HG02571 (cell line): ENCODE measurements around the gene PRRG4.
"Not testable (repeated sequence)": the region's sequence is repeated elsewhere in the genome, so short reads cannot be mapped to it uniquely, and the experiment has no call there.

Experiments
- ATAC-seq: cut with Tn5 transposase; IDR thresholded peaks from one replicate; pipeline ENCODE4 v1.9.1; 2021; ENCODE audit warnings: mild to moderate bottlenecking, moderate library complexity; ENCODE audit not compliant: unreplicated experiment

The PRRG4 gene

DNA sequence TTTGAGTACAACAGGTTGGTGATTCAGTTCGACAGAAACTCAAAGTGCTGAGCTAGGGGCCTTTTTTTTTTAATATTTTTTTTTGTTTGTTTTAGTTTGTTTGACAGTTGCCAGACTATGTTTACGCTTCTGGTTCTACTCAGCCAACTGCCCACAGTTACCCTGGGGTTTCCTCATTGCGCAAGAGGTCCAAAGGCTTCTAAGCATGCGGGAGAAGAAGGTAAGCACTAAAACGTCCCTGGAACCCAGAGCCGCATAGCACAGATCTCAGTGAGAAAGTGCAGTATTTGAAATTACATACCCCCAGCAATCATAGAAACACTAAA is 649 bp downstream of the PRRG4 start:
- ATAC-seq = peak; percentile 8

DNA sequence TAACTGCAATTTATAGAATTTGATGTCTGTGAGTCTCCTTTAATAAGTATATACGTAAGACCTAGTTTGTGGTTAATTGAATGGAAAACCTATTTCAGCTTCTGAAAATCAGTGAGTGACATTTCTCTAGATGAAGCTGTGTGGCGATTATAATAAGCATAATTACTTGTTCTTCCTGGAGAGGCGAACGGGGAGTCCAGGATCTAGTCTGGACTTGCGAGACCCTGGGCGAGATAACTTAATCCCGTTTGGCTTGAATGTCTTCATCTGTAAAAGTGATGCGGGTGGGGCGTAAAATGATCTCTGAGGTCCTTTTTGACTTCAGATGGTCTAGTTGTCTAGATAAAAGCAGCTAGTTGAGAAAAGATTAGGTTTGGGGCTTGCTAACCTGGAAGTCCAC is 1.1 kb downstream of the PRRG4 start:
- no peak for ATAC-seq

DNA sequence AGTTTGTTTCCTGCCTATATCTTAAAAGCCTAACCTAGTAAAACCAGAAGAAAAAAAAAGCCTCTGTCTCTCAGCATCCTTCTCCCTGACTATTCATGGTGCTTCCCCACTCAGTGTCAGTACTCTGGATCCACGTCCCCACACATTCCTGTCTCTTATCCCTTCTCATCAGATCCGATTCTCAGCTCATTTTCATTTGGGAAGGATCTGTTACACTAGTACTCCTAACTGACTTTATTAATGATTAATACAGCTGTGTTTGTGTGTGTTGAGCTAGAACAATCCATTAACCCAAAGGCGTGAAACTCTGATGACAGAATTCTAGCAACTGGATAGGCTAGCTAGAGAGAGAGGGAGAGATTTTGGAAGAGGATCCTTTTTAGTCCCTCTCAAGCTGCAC is 1.5 kb downstream of the PRRG4 start:
- no peak for ATAC-seq

DNA sequence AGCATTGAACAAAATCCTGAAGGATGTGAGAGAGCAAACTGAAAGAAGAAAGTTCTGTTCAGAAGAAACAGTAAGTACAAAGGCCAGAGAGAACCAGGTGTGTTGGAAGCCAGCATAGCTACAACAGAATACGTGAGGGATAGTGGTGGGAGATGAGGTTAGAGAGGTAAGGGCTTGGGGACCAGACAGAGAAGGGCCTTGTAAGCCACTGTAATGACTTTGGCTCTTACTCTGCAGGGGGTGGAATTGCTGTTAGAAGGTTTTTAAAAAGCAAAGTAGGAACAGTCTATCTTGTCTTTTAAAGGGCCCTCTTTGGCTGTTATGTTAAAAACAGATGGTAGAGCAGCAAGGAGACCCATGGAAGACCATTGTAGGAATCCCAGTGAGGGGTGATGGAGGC is 4.2 kb downstream of the PRRG4 start:
- no peak for ATAC-seq

DNA sequence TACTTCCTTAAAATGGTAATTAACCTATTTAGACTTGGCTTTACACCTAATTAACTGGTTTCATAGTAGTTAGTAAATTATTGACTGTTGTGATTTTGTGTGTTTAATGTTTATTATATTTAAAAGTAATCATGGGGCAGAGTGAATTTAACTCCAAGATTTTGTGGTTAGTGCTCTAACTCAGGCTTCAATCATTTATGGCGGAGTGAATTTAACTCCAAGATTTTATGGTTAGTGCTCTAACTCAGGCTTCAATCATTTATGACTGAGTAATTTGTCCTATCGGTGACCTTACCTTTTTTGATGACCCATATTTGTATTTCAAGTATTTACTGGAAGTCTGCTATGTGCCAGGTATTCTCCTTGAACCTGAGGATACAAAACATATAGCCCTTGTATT is 7.2 kb downstream of the PRRG4 start:
- ATAC-seq = no peak

DNA sequence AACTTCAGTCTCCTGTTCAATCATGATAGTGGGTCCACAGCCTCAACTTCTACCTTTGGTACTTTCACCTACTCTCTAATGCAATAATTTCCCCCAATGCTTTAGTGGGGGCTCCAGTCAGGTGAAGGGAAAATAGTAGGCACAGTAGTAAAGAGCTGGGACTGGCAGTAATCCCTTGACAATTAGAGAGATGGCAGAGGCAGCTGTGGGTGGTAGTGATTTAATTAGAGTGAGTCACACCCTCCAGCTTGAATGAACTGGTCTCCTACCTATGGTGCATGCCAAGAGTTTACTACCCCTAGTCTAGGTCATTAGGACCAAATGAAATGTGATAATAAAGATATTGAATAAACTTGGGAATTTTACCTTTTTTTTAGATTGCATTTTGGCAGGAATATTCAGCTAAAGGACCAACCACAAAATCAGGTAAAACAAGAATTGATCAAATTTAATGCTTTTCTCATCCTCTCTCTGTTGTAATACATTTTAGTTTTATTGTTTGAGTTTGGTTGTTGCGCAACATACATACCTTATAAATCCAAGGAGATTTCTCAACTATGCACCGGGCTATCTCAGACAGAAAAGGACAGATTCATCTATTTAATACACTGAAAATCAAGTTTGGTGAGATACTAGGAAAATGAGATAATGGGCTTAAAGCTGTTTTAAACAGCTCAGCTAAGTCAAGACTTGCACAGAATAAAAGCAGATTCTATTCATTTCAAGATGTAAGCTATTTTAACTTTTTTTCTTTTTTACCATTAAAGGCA is 9.0 kb downstream of the PRRG4 start:
- ATAC-seq = no peak

DNA sequence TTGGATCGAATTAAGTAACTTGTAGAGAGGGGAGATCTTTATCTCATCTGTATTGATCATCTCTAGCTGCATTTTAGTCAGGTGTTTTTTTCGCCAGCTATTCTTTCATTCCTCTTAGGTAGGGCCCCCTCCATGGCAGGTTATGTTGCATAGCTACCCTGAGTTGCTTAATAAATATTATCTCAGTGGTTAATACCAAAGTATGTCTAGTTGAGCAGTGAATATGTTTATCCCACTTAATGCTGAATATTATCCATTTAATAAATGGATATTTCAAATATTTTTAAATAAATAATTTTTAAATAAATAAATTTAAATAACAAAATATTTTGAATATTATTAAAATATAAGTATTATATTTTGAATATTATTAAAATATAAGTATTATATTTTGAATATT is 9.6 kb downstream of the PRRG4 start:
- ATAC-seq = no peak

DNA sequence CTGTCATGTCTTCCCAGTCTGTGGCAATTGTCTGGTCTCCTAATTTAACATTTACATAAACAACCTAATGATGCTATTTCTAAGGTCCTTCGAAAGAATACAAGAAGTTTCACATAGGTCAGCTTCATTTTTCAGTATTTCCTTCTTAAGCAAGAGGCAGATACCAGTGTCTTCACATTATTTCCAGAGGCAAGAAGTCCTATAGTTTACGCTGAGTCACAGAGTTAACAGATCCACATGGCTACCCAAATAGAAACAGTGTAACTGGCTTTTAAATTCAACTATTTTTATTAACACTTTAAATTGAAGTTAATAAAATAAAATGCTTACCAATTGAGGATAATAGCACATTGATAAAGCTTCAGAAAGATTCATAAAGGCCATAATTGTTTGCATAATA is 10.9 kb downstream of the PRRG4 start:
- ATAC-seq = no peak

DNA sequence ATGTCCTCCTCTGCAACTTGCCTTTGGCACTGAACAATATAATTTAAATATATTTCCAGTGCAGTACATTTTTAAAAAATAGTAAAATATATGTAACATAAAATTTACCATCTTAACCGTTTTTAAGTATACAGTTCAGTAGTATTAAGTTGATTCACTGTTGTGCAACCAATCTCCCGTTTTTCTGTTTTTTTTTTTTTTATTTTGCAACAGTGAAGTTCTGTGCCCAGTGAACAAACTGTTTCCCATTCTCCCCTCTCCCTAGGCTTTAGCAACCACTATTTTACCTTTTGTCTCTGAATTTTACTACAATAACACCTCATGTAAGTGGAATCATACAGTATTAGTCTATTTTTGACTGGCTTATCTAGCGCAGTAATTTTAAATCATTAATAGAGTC is 13.8 kb downstream of the PRRG4 start:
- no peak for ATAC-seq

DNA sequence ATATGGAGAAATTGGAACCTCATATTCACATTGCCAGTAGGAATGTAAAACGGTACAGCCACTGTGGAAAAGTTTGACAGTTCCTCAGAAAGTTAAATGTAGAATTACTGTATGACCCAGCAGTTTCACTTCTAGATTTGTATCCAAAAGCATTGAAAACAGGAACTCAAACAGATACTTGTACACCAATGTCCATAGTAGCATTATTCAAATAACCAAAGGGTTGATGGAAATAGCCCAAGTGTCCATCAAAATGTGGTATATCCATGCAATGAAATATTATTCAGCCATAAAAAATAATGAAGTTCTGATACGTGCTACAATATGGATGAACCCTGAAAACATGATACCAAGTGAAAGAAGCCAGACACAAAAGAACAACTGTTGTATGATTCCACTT is 17.8 kb downstream of the PRRG4 start:
- ATAC-seq = no peak

DNA sequence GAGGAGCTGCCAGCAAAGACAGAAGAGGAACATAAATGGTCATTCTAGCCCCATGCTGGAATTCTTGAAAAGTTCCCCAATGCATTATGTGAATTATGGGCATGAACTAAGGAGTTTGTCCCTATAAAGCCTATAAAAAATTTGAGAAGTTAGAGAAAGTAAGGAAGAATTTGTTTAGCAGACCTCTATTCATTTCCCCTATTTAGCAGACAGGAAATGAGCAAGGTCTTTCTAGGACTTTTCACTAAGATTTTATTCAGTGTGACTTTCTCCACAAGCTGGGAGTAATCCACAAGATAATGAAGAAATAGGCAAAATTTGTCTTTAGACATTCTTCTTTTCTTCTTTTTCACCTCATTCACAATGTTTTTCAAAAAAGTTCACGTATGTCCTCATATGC is 20.0 kb downstream of the PRRG4 start:
- ATAC-seq = no peak

DNA sequence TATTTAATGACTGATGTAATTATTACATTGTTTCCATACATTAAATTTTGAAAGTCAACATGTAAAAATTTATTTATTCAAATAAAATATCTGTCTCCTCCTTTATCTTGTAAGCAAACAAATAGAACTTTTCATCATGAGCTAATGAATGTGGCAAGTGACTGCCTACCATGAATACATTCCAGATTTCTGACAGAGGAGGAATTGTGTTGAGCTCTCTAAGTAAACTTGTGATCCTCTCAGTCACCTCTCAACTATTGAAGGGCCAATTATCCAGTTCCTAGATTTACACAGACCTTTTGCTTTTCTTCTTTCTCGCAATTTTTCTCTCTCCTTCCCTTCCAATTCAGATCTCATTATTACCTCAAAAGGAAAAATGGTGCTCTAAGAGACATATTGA is 21.5 kb downstream of the PRRG4 start:
- no peak for ATAC-seq

DNA sequence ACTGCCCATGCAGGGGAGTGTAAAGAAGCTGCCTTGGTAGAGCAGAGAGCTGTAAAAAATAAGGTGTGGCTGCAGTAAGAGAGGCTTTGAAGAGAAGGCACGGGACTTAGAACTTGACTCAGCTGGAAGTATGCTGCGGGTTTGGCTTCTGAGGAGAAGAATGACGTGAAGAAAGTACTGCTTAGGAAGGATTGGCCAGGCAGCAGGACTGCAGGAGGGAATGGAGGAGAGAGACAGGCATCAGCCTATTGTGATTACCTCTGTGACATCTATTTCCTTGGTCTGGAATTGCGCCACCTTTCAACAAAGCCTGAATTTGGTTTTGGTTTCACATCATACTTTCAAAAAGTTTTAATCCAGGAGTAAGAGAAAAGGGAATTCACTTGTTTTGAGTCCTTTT is 22.5 kb downstream of the PRRG4 start:
- no peak for ATAC-seq

DNA sequence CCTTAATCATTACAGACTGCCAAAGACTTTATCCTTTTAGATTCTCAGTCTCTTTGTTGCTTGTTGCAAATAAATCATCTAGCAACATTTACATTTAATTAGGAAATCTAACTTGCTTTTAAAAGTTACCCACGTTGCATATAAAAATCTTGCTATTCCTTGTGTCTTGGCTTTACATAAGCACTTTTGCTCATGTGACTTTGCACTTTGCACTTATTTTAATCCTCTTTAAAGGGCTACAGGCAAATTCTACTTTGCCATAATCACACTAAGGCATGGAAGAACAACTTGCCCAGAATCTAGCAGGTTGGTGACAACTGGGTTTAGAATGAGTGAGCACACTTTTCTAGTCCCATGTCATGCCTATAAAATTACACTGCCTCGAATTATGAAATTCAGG is 25.9 kb downstream of the PRRG4 start:
- no peak for ATAC-seq

DNA sequence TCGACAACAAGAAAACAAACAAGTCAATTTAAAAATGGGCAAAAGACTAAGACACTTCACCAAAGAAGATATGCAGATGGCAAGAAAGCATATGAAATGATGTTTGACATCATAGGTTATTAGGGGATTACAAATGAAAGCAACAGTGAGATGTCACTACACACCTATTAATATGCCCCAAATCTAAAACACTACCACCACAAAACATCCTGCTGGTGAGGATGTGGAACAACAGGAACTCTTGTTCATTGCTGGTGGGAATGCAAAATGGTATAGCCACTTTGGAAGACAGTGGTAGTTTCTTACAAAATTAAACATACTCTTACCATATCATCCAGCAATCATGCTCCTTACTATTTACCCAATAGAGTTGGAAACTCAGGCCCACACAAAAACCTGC is 29.0 kb downstream of the PRRG4 start:
- ATAC-seq = no peak

DNA sequence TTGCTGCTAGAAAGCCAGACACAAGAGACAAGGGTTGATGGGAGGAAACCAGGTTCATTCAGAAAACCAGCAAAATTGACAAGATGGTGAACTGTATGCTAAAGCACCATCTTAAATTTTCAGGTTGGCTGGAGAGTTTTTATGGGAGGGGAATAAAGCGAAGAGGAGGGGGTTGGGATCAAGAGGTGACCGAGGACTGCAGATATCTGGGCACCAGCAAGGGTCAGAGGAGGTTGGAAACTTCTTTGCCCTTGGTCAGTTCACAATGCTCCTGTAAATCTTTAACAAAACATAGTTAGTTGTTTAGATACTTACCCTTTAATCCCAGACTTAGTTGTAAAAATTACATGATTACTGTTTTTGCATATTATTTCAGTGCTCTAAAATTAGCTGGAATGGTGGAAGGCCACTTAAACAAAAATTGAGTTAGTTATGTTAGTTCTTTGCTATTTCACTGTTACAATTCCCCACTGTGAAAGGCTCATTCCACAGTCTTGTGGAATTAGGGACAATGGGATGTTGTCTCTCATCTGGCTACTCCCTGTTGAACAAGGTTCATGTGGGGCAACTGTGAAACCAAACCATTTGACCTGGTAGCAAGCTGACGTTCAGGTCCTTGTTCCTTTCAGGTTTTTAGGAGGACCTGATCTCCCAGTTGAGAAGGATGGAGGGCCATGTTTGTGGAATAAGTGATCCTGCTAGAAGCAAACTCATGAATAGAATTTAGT is 32.3 kb downstream of the PRRG4 start:
- ATAC-seq = no peak

DNA sequence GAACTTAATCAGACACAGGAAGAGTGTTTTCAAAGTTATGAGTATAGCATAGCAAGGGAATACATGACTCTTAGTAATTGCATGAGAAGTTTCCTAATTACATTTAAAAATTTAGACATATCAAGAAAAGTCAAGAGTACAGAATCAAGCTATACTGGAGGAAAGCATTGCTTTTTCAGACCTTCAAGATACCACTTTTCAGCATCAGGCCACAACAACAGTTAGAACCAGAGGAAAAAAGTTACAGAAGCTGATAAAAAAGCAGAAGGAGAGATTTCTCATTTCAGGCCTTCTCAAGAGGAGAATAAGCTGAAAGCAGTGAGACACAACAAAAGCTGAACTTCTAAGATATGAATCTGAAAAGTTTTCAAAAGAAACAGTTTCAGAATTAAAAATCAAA is 34.8 kb downstream of the PRRG4 start:
- ATAC-seq = no peak

DNA sequence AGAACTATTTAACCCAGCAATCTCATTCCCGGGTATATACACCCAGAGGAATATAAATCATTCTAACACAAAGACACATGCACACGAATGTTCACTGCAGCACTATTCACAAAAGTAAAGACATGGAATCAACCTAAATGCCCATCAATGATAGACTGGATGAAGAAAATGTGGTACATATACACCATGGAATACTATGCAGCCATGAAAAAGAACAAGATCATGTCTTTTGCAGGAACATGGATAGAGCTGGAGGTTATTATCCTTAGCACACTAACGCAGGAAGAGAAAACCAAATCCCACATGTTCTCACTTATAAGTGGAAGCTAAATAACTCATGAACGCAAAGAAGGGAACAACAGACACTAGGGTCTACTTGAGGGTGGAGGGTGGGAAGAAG is 39.0 kb downstream of the PRRG4 start:
- ATAC-seq = not testable (repeated sequence)

DNA sequence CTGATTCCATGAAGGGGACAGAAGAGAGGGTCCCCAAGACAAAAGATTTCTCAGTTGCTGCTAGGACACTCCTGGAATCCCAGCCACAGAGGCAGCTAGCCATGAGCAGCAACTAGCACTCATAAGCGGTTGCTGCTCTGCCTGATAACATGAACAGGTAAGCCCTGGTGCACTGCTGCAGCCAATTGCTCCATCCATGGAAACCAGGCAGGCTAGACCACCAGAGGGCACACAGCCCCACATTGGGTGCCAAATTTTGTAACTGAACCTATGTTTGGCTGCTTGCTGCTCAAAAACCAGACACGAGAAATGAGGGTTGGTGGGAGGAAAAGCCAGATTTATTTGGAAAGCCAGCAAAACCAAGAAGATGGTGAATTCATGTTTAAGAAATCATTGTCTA is 40.9 kb downstream of the PRRG4 start:
- ATAC-seq = no peak

DNA sequence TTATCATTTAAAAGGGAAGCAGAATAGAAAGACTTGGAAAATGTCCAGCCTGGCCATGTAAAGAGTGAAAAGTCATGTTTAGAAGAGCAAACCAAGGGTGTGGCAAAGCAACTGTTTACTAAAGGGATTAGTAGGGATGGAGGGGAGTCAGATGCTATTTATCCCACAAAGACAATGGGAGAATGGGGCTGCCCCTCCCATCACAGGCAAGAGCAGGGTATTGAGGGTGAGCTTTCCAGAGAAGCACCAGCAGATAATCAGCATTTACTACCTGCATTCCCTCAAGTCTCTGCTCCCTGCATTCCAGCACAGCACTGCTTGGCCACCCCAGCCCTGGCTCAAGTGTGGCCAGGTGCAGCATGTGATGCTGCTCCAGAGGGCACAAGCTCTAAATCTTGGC is 44.4 kb downstream of the PRRG4 start:
- no peak for ATAC-seq

DNA sequence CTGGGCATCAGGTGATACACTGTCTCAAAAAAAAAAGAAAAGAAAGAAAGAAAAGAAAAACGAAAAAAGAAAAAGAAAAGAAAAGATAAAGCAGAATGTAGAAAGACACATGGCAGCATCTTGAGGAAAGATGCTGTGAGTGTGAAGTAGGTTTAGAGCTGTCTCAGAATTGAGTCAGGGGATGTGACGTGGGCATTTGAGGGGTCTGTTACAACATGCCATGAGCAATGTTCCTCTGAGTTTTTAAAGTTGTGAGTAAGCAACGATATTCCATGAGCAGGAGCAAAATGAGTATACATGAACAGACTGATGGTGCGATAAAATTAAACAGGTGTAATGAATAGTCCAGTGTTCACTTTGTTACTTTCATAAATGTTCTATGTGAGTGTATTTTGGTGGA is 51.6 kb downstream of the PRRG4 start:
- ATAC-seq = no peak

DNA sequence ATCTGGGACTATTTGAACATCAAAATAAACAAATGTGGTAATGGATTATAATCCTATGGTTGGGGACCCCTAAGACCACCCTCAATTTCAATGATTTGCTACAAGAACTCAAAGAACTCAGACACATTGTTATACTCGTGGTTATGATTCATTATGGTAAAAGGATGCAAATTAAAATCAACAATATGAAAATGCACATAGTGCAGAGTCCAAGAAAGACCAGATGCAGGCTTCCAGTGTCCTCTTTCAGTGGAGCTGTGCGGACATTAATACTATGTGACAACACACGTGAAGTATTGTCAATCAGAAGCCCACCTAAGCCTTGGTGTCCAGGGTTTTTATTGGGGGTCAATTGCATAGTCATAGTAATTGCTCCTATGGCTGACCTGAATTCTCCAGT is 53.7 kb downstream of the PRRG4 start:
- ATAC-seq = no peak

DNA sequence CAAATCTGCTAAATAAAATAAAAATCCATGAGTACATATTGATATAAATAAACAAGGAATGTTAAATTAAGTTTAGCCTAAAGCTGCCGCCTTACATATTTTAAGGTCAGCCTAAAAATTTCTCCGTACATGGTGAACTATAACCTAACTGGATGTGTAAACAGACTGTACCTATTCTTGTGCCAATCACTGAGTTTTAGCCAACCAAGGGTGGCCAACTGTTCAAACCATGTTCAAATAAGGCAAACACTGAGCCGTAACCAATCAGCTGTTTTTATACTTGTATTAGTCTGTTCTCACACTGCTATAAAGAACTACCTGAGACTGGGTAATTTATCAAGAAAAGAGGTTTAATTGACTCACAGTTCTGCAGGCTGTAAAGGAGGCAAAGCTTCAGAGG is 54.3 kb downstream of the PRRG4 start:
- ATAC-seq = no peak
